ENCODE data around the gene WWOX. TPM values are rescaled to one million over a fixed set of nuclear protein-coding genes. Genes with fewer than 3 reads are reported as not detected.

Gene WWOX
- total RNA-seq, 1 experiment from 2014 or later, result 15.6 TPM

- H2BK120ac ChIP-seq (ENCODE audit: low read depth, low read length, poor library complexity, severe bottlenecking), result no peak overlapping the region
- H3K4me3 Mint-ChIP-seq, result no peak overlapping the region
- H3K27me3 ChIP-seq (ENCODE audit: insufficient read depth, low read length), result no peaks in the 10 kb centered on the region
- no peaks in the 10 kb centered on the region for H3K79me2 ChIP-seq (ENCODE audit: insufficient read depth, low read length)
- no peak overlapping the region; a peak in 1 of 7 replicates for H3K27ac Mint-ChIP-seq
- no peaks in the 10 kb centered on the region for H3K9me3 Mint-ChIP-seq
- no peak overlapping the region for H3T11ph ChIP-seq (ENCODE audit: low read length)
- H3K9ac ChIP-seq (ENCODE audit: extremely low read depth, insufficient read length, low read length), result no peak overlapping the region
- TF ChIP-seq CTCF (conservative IDR thresholded peaks at IDR 0.05), result no peak
- H3K4me1 Mint-ChIP-seq, result peaks cover 41 to 49% of the 10 kb centered on the region in 2 experiments
- H2BK20ac ChIP-seq (ENCODE audit: low read depth, low read length, poor library complexity, severe bottlenecking), result no peak overlapping the region
- no peak overlapping the region for H4K5ac ChIP-seq (ENCODE audit: insufficient read length, low read depth, low read length)
- H3K18ac ChIP-seq (ENCODE audit: insufficient read length, low read depth, low read length), result no peak overlapping the region
- H2AK5ac ChIP-seq (ENCODE audit: insufficient read length, low read length), result no peak overlapping the region
- H3K9me3 ChIP-seq (ENCODE audit: control insufficient read depth, low read depth, low read length), result no peaks in the 10 kb centered on the region
- no peak overlapping the region for H2BK12ac ChIP-seq (ENCODE audit: insufficient read length, low read depth, low read length)
- DNase-seq, result no peak
- no peak overlapping the region for H4K91ac ChIP-seq (ENCODE audit: insufficient read length, low read depth, low read length)
- no peak overlapping the region for H2BK15ac ChIP-seq (ENCODE audit: low read depth, low read length)
- H3K79me1 ChIP-seq (ENCODE audit: insufficient read depth, low read depth, low read length, poor library complexity, severe bottlenecking), result no peaks in the 10 kb centered on the region
- no peaks in the 10 kb centered on the region for H3K23me2 ChIP-seq (ENCODE audit: insufficient read length, low read depth, low read length, poor library complexity, severe bottlenecking)
- no peak overlapping the region for H3K14ac ChIP-seq (ENCODE audit: insufficient read depth, low read length)
- H3K4ac ChIP-seq (ENCODE audit: low read depth, low read length), result no peak overlapping the region
- peaks cover 9% of the 10 kb centered on the region; the same call in 1 of the 2 replicates for H3K4me1 ChIP-seq (ENCODE audit: insufficient read depth, low read length)
- H3K36me3 Mint-ChIP-seq (ENCODE audit: insufficient read depth in 1 of 3, low read depth in 3 of 3), result no peaks in the 10 kb centered on the region; a peak in 1 of 7 replicates
- H3K56ac ChIP-seq (ENCODE audit: insufficient read length, low read depth, low read length), result no peak overlapping the region
- H2AFZ ChIP-seq (ENCODE audit: low read length), result no peak overlapping the region
- no peak overlapping the region for H4K8ac ChIP-seq (replicated peaks; ENCODE audit: insufficient read length, low read depth, low read length)
- H3K27ac ChIP-seq (ENCODE audit: insufficient read length, low read depth, low read length), result no peak overlapping the region
- no peaks in the 10 kb centered on the region for H3K27me3 Mint-ChIP-seq (ENCODE audit: low read depth)
- no peak overlapping the region for H2BK5ac ChIP-seq (ENCODE audit: insufficient read length, low read length)
- H4K20me1 ChIP-seq (ENCODE audit: control insufficient read depth, insufficient read depth, insufficient read length), result no peaks in the 10 kb centered on the region
- no peak overlapping the region for H3K23ac ChIP-seq (ENCODE audit: insufficient read length, low read depth, low read length)
- WGBS (ENCODE audit: extremely low coverage, insufficient read length, low lambda C conversion rate), result no CpG with 5 or more reads among the region's 1 CpG
- no peak overlapping the region for H3K4me2 ChIP-seq (ENCODE audit: insufficient read depth, insufficient read length, low read length)
These were observed 206.9 kb downstream of the WWOX start for GRCh38 chr16:78306361-78306760.
